Fibroblast of lung (primary cell): ENCODE data around the gene BUB1B. TPM values are rescaled to one million over a fixed set of nuclear protein-coding genes. Genes with fewer than 3 reads are reported as not detected.
"Not testable (repeated sequence)": the region's sequence is repeated elsewhere in the genome, so short reads cannot be mapped to it uniquely, and the experiment has no call there.

Experiments used
- DNase-seq, 2 donors: peaks; one replicate each; pipeline versions ENCODE4 v3.0.0 to v3.0.0-alpha.2; 2010; ENCODE audit warnings: low read depth in 2 of 2
- H2AFZ ChIP-seq: 2 replicates; pipeline ENCODE4 v1.5.1; 2012; ENCODE audit warnings: low read length, control low read depth, inconsistent platforms
- H3K27ac ChIP-seq: 2 replicates; pipeline ENCODE4 v1.5.1; 2011; ENCODE audit warnings: low read length, control low read depth; ENCODE audit not compliant: insufficient read depth
- H3K27me3 ChIP-seq: 2 replicates; pipeline ENCODE4 v1.5.1; 2011; ENCODE audit warnings: mild to moderate bottlenecking, low read length; ENCODE audit not compliant: control insufficient read depth, insufficient read depth
- H3K36me3 ChIP-seq: 2 replicates; pipeline ENCODE4 v1.5.1; 2011; ENCODE audit warnings: low read length; ENCODE audit not compliant: control insufficient read depth, insufficient read depth
- H3K4me1 ChIP-seq: 2 replicates; pipeline ENCODE4 v1.5.1; 2011; ENCODE audit warnings: low read length; ENCODE audit not compliant: control insufficient read depth, insufficient read depth; ENCODE audit errors: extremely low read depth
- H3K4me2 ChIP-seq: 2 replicates; pipeline ENCODE4 v1.5.1; 2011; ENCODE audit warnings: low read length, control low read depth; ENCODE audit not compliant: insufficient read depth; ENCODE audit errors: extremely low read depth
- H3K4me3 ChIP-seq, 4 experiments: fragments of 200-600 bp in 1 of 4; sonication (generic) in 1 of 4; replicated peaks in 1 of 4; 2 replicates each; pipeline ENCODE4 v1.5.1; 2011 to 2016; ENCODE audit warnings: low read length in 4 of 4, low read depth in 3 of 4, mild to moderate bottlenecking in 3 of 4, control low read depth in 2 of 4, inconsistent platforms in 1 of 4, mixed read lengths in 1 of 4; ENCODE audit not compliant: insufficient read depth in 1 of 4; ENCODE audit errors: control extremely low read depth in 1 of 4
- H3K79me2 ChIP-seq: 2 replicates; pipeline ENCODE4 v1.5.1; 2012; ENCODE audit warnings: mild to moderate bottlenecking, low read length, inconsistent platforms; ENCODE audit not compliant: control insufficient read depth, insufficient read depth
- H3K9ac ChIP-seq: 2 replicates; pipeline ENCODE4 v1.5.1; 2011; ENCODE audit warnings: mild to moderate bottlenecking, low read length, control low read depth; ENCODE audit not compliant: insufficient read depth
- H3K9me3 ChIP-seq: 2 replicates; pipeline ENCODE4 v1.5.1; 2012; ENCODE audit warnings: low read depth, low read length; ENCODE audit not compliant: control insufficient read depth, insufficient read depth
- H4K20me1 ChIP-seq: 2 replicates; pipeline ENCODE4 v1.5.1; 2011; ENCODE audit warnings: low read length; ENCODE audit not compliant: control insufficient read depth, insufficient read depth; ENCODE audit errors: extremely low read depth
- CTCF ChIP-seq, 2 donors: IDR thresholded peaks in 1 of 2; conservative IDR thresholded peaks in 1 of 2; 1 replicate in 1 of 2; 2 replicates in 1 of 2; pipeline ENCODE4 v1.5.1; 2011 to 2012; ENCODE audit warnings: low read length in 2 of 2, control low read depth in 1 of 2, inconsistent platforms in 1 of 2, low read depth in 1 of 2, mild to moderate bottlenecking in 1 of 2
- EZH2 ChIP-seq: IDR thresholded peaks from 2 replicates; pipeline ENCODE4 v1.5.1; 2012; ENCODE audit warnings: low read length, control low read depth, mild to moderate bottlenecking; ENCODE audit errors: missing control alignments
- polyA plus RNA-seq, 2 donors: library from polyadenylated mRNA; depleted of rRNA in 1 of 2; stranded (reverse) in 1 of 2; unstranded in 1 of 2; fragments of >200 nt; gene quantifications; 2 replicates each; pipeline ENCODE4 v1.2.1, GENCODE V29; 2011 to 2012; ENCODE audit warnings: missing spikeins in 1 of 2
- total RNA-seq: library from RNA; depleted of rRNA; stranded (reverse); fragments of >200 nt; gene quantifications from 2 replicates; pipeline ENCODE4 v1.2.1, GENCODE V29; 2014

The BUB1B gene
- total and polyA plus RNA-seq, 2 donors (not counting 1 experiment from before 2014, with no cell fraction given) = 5.4 to 6.9 TPM

- H3K36me3 ChIP-seq = no peaks in the 10 kb centered on the region
- no peak overlapping the region for H2AFZ ChIP-seq
- no peak overlapping the region for H3K4me2 ChIP-seq
- no peaks in the 10 kb centered on the region for H3K79me2 ChIP-seq
- TF ChIP-seq EZH2 (no peak), CTCF (conservative IDR thresholded peaks at IDR 0.05 in 1 of 2, IDR thresholded peaks at IDR 0.05 in 1 of 2; ENCODE audit: low read depth in 1 of 2, low read length in 2 of 2) (no peak)
- no peaks in the 10 kb centered on the region for H3K27me3 ChIP-seq
- H3K9me3 ChIP-seq = no peaks in the 10 kb centered on the region
- H4K20me1 ChIP-seq = no peaks in the 10 kb centered on the region
- no peaks in the 10 kb centered on the region for H3K4me1 ChIP-seq
- H3K4me3 ChIP-seq = no peak overlapping the region
- DNase-seq = no peak
- no peak overlapping the region for H3K9ac ChIP-seq
- H3K27ac ChIP-seq = no peak overlapping the region
Observed at GRCh38 chr15:40134885-40135284, 26.0 kb upstream of the BUB1B start.

- not testable (repeated sequence) for H4K20me1 ChIP-seq, H3K27me3 ChIP-seq, H3K4me1 ChIP-seq, H3K4me3 ChIP-seq, H3K79me2 ChIP-seq, DNase-seq, H3K9me3 ChIP-seq, H3K4me2 ChIP-seq, H2AFZ ChIP-seq, H3K27ac ChIP-seq, H3K9ac ChIP-seq, H3K36me3 ChIP-seq
Observed at GRCh38 chr15:40135846-40136450, 24.9 kb upstream of the BUB1B start.

- Histone ChIP-seq H3K4me3 (no peak overlapping the region), H3K27ac (no peak overlapping the region), H3K9me3 (no peaks in the 10 kb centered on the region), H3K9ac (no peak overlapping the region), H3K36me3 (no peaks in the 10 kb centered on the region), H3K4me1 (no peaks in the 10 kb centered on the region), H4K20me1 (no peaks in the 10 kb centered on the region), H2AFZ (no peak overlapping the region), H3K4me2 (no peak overlapping the region), H3K27me3 (peaks cover 3% of the 10 kb centered on the region), H3K79me2 (no peaks in the 10 kb centered on the region)
- DNase-seq = no peak
- TF ChIP-seq CTCF (conservative IDR thresholded peaks at IDR 0.05 in 1 of 2, IDR thresholded peaks at IDR 0.05 in 1 of 2; ENCODE audit: low read depth in 1 of 2, low read length in 2 of 2) (no peak), EZH2 (no peak)
Observed at GRCh38 chr15:40136470-40137302, 24.2 kb upstream of the BUB1B start.
